ENCODE data around the gene TBC1D10B.

The TBC1D10B gene, protein sequence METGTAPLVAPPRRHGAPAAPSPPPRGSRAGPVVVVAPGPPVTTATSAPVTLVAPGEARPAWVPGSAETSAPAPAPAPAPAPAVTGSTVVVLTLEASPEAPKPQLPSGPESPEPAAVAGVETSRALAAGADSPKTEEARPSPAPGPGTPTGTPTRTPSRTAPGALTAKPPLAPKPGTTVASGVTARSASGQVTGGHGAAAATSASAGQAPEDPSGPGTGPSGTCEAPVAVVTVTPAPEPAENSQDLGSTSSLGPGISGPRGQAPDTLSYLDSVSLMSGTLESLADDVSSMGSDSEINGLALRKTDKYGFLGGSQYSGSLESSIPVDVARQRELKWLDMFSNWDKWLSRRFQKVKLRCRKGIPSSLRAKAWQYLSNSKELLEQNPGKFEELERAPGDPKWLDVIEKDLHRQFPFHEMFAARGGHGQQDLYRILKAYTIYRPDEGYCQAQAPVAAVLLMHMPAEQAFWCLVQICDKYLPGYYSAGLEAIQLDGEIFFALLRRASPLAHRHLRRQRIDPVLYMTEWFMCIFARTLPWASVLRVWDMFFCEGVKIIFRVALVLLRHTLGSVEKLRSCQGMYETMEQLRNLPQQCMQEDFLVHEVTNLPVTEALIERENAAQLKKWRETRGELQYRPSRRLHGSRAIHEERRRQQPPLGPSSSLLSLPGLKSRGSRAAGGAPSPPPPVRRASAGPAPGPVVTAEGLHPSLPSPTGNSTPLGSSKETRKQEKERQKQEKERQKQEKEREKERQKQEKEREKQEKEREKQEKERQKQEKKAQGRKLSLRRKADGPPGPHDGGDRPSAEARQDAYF

DNA sequence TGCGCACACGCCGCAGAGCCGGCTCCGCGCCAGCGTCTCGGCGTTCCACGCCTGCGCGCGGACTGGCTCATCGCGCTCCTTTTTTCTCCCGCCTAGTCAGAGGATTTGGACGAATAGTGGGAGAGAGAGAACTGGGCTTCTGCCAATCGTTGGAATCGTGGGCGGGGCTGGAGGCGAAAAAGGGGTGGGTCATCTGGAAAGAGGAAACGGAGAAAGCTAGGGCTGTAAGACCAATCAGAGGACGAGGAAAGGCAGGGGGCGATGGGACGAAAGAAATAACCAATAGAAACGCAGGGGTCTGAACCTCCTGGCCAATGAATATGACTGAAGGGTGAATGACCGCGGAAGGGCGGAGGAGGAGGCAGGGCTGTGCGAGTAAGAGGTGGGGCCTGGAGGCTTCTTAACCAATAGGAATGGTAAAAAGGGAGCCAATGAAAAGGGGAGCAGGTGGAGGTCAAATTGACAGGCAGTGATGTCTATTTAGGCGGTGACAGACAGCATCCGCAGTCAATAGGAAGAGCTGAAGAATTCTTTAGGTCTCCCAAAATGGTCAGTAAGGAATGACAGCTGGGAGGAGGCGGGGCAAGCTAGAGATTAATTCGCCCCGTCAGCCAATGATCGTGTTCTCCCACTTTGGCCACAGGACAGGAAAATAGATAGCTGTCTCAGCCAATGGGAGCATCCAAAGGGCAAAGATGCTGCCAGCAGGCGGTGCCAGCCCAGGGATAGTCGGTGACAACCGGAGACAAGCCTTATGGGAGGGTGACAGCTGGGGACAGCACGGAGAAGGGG, at the start of gene TBC1D10B:
Gene TBC1D10B, minus strand, starts transcription at position 39 of the 792 bp plus-strand sequence. CDS start 311 bp downstream, outside the sequence.
- DNase-seq, result peak; percentile 96

DNA sequence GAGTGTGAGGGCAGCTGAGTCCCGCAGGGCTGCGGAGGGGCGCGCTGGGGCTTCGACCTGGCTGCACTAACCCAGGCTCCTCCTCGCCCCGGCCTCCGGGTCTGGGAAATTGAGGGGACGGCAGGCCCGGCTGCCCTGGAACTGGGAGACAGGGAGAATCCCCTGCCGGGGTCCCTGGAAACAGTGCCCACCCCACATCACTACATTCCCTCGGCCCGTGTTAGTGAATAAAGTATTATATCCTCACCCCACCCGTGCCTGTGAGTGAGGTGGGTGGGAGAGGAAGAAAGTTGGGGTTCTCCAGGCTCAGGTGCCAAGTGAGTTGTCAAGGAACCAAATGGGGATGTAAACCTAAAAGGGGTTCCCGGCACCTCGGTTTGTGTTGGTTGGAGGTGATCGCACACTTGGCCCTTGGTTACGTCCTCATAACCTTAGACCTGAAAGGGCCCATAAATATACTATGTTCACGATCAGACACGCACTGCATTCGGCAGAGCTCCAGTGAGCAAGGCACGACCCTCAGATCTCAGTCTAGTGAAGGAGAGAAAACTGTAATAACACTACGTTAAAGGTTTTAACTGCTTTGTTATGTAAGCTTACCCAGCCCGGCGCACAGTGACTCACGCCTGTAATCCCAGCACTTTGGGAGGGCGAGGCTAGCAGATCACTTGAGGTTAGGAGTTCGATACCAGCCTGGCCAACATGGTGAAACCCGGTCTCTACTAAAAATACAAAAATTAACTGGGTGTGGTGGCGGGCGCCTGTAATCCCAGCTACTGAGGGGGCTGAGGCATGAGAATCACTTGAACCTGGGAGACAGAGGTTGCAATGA, 48.3 kb upstream of the TBC1D10B start:
- DNase-seq, result no peak

DNA sequence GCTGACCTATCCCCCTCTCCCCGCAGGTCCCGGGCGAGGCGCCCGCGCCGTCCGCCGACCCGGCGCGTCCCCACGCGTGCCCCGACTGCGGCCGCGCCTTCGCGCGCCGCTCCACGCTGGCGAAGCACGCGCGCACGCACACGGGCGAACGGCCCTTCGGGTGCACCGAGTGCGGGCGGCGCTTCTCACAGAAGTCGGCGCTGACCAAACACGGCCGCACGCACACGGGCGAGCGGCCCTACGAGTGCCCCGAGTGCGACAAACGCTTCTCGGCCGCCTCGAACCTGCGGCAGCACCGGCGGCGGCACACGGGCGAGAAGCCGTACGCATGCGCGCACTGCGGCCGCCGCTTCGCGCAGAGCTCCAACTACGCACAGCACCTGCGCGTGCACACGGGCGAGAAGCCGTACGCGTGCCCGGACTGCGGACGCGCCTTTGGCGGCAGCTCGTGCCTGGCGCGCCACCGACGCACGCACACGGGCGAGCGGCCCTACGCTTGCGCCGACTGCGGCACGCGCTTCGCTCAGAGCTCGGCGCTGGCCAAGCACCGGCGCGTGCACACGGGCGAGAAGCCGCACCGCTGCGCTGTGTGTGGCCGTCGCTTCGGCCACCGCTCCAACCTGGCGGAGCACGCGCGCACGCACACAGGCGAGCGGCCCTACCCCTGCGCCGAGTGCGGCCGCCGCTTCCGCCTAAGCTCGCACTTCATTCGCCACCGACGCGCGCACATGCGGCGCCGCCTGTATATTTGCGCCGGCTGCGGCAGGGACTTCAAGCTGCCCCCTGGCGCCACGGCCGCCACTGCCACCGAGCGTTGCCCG, 47.4 kb upstream of the TBC1D10B start:
- peak; percentile 88 for DNase-seq

DNA sequence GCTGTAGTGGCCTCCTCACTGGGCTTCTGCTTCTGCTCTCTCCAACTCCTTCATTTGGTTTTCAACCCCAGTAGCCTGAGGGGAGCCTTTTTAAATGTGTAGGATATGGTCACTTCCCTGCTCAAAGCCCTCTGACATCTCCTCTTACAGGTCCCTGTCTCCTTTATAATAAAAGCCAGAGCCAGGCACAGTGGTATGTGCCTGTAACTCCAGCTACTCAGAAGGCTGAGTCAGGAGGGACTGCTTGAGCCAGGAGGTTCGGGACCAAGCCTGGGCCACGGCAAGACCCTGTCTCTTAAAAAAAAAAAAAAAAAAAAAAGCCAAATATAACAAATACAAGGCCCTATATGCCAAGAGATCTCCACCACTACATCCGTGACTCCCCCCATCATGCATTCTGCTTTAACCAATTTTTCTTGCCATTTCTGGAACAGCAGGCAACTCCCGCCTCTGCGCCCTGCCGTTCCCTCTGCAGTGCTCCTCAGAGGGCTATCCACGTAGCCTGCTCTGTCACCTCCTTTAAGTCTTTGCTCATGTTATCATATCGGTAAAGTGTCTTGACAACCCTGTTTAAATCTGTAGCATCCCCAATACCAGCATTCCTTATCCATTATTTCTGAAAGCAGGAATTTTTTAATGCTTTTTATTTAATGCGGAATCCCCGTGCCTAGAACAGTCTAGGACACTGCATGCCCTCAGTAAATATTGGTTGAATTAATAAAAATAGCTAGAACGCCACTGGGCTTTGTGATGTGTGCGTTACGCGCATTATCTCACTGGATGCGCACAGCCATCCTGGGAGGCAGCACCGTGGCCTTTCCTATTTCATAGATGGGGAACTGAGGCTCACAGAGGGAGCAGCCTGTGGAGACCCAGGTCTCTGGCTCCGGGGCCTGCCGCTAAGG, 46.6 kb upstream of the TBC1D10B start:
- DNase-seq, result no peak

DNA sequence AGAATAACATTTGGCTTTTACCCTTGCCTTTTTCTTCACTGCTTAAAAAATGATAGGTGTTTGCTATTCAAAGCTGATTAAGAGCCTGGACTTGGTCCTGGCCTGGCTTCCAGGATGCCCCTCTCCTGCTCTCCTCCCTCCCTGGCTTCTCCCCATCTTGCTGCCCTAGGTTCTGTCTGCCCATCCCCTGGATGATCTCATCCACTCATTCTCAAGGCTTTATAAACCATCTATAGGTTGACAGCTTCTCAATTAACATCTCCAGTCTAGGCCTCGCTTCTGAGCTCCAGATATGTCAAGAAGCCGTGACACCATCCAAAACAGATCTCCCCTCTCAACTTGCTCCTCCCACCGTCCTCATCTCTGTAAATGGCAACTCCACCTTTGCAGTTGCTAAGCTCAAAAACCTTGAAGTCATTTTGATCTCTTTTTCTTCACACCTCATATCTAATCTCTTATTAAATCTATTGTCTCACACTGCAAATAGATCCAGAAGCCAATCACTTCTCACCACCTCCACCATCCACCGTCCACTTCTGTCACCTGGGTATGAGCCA, 45.8 kb upstream of the TBC1D10B start:
- no peak for DNase-seq

DNA sequence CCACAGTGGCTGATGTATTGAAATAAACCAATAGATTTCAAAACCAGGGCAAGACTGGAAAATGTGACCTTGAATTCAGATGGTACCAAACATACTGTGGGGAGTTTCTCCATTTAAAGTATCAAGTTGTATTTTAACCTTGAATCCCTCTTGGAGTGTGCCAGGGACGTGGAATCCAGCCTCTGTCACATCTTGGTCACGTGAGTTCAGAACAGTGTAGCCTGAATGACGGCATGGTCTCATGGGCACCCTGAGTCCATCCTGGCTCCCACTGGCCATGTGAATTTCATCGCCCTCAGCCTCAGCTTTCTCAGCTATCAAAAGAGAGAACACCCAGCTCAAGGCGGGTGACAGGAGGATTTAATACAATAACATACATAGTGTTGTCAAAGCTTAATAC, 43.9 kb upstream of the TBC1D10B start:
- no peak for DNase-seq

DNA sequence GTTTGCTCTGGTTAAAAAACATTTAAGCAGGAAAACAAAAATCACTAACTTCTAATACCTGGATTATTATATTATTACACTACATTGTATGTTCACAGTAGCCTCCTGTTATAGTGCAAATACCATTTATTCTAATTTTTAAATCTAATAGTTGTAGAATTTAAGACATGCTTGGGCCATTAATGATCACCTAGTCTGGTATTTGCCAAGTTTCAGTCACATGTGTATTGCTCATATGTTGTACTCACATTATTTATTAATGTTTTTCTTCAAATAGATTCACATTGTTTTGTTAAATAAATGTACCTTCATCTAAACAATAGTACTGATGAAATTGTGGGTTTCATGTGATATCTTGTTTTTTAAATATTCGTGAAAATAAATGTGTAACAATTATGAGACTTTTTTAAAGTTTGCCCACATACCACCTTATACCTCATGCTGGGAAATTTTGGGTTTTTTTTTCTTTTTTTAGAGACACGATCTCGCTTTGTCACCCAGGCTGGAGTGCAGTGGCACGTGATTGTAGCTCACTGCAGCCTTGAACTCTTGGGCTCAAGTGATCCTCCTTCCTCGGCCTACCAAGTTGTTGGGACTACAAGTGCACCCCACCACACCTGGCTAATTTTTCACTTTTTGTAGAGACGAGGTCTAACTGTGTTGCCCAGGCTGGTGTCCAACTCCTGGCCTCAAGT, 43.0 kb upstream of the TBC1D10B start:
- DNase-seq, result no peak

DNA sequence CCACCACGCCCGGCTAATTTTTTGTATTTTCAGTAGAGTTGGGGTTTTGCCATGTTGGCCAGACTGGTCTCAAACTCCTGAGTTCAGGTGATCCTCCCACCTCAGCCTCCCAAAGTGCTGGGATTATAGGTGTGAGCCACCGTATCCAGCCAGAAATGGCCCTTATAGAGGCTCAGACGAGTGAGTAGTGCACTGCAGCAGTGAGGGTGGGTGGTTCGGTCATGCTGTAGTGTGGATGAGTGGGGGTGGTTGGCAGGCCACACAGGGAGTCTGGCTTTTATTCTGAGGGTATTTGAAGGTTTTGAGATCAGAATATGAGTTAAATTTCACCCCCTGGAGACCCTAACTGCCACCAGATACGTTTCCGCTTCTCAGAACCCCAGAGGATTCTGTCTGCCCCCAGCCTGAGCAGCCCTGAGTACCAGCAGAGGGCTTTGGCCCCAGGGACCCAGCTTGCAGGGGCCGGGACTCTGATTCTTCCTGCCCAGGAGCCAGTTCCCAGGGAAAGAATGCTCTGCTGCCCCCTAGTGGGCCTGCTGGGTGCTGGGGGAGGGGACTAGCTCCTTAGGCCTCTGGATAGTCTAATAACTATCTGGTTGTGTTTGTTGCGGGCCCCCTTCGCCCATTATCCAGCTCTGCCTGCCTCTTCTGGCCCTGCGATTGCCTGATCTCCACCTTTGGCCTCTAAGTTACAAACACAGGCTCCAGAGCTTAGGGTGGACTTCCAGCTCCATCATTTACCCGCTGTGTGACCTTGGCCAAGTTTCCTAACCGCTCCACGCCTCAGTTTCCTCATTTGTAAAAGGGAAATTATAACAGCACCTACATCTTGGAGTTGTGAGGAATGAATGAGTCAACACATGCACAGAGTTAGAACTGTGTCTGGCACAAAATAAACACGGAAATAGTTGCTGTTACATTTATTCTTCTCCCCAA, 39.1 kb upstream of the TBC1D10B start:
- DNase-seq, result peak; percentile 92

DNA sequence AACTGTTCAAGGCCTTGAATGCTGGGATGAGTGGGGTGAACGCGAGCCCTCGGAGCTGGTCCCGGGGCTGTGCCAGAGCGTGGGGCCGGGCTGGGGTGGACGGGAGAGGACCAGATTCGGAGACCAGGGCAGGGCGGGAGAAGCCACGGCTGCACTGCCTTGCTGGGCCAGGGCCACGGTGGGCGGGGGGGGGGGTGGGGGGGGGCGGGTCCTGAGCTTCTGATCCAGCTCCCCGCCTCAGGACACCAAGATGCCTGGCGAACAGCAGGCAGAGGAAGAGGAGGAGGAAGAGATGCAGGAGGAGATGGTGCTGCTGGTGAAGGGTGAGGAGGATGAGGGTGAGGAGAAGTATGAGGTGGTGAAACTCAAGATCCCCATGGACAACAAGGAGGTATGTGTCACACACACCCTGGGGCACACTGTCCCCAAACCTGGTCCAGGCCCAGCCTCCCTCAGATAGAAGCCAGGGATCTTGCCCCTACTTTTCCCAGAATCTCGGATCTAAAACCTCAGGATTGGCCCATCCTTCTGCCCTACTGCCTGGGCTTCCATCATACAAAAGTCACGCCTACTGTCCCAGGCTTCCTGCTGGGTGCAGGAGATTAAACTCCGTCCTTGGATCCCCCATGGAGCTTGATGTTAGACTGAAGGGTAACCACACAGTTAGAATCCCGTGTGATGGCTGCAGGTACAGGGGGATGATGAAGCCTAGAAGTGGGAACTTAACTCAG, 37.7 kb upstream of the TBC1D10B start:
- no peak for DNase-seq

DNA sequence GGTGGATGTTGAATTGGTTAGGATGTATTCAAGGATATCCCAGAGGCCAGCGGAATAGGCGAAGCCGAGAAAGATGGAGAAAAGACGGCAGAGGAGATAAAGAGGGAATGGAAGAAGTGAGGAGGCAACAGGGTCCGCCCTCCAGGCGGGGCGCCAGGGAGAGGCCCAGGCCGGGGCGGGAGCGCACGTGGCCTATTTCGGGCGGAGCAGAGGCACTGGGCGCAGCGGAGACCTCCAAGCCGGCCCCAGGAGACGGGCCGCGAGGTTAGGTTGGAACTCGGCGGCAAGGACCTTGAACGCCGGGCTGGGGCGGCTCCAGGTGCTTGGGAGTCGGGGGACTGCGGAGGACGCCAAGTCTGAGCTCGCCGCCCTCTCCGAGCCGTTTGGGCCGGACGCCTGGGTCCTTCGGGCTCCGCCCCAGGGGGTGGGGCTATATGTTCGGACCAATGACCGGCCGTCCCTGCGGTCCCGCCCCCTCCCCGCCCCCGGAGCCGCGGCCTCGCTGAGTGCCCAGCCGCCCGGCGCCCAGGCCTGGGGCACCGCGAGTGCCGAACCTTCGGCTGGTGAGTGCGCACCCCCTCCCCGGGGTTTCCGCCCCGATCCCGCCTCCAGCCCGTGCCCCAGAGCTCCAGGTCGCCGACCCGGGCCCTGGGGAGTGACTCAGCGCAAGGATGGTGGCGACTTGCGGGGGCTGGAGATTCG, 37.0 kb upstream of the TBC1D10B start, which contains the start of gene ZNF771:
Gene ZNF771, plus strand, starts transcription at position 505 of the 702 bp plus-strand sequence. CDS start 448 bp downstream, outside the sequence.
- peak; percentile 93 for DNase-seq

DNA sequence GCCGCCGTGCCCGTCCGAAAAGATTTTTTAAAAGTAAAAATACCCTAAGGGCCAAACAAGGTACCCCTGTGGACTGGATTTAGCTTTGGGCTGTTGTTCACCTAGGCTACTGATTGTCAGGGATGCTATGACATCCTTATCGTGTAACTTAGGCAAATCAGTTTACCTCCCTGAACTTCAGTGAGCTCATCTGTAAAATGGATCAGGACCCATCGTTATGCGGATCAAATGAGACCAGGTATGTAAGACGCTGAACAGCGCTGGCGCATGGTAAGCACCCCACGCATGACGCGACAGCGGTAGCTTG, 36.5 kb upstream of the TBC1D10B start:
- no peak for DNase-seq

DNA sequence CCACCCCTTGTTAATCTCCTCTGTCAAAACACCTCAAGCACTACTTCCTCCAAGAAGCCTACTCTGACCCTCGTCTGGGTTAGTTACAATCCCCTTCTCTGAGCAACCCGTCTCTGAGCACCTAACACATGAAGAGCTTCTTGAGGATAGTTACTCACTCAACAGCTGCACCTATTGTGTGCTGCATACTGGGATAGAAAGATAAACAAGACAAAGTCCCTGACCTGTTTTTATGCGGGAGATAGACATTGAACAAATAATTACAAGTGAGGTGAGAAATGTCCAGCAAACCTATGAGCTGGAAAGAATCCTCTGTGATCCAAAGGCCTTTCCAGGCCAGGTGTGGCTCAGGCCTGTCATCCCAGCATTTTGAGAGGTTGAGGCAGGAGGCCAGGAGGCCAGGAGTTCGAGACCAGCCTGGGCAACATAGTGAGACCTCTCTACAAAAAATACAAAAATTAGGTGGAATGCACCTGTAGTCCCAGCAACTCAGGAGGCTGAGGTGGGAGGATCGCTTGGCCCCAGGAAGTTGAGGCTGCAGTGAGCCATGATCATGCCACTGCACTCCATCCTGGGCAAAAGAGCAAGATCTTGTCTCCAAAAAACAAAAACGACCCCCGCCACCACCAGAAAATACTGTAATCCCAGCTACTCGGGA, 31.6 kb upstream of the TBC1D10B start:
- no peak for DNase-seq

DNA sequence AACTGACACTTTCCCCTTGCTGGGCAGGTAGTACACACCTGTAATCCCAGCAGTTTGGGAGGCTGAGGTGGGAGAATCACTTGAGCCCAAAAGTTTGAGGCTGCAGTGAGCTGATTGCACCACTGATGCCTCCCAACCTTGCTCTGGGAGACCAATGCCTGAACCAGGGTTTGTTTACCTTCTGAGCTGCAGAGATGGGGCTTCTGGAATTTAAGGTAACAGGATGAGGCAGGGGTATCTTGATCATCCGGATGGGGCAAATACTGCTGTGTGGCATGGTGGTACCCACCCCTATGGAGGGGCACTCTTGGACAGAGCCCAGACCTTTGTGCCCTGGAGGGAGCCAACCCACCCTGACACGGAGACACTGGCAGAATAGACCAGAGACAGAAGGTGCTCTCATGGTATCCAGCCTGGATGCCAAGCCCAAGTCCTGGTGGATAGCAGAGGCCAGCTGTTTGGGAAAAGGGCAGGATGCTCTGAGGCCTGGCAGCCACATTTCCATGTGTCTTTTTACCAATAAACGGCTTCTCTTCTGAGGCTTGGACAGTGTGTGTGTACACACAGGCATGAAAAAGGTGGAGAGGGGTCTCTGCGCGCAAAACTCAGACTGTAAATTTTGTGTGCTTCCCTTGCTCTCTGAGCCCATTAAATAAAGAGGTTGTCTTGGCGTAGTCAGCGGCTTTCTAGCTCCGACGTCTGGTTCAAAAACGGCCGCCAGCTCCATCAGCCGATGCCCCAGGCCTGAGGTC, 29.3 kb upstream of the TBC1D10B start:
- DNase-seq, result no peak

DNA sequence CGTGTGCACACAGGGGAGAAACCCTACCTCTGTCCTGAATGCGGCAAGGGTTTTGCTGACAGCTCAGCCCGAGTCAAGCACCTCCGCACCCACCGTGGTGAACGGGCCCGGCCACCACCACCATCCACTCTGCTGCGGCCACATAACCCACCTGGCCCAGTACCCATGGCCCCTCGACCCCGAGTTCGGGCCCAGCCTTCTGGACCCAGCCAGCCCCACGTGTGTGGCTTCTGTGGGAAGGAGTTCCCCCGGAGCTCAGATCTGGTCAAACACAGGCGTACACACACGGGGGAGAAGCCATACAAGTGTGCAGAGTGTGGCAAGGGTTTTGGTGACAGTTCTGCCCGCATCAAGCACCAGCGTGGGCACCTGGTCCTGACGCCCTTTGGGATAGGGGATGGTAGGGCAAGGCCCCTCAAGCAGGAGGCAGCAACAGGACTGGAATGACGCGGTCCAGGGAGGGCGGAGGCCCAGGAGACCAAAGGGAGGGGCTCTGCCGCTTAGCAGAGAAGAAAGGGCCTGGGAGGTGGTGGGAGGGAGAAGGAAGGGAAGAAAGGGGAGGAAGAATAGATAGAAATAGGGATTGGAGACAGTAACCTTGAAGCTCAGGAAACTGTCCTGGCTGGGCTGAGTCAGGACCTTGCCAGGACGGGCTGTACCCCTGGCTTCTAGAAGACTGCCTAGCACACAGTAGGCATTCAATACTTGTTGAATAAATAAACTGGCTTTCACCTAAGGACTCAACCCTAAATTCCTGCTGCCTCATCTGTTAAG, 28.6 kb upstream of the TBC1D10B start:
- DNase-seq, result no peak

Measured in stimulated activated CD4-positive, alpha-beta T cell treated with anti-CD3 and anti-CD28 coated beads, Interleukin-4, amount 100 ng/mL, for 1 hour (primary cell).